Stimulated activated CD8-positive, alpha-beta memory T cell treated with anti-CD3 and anti-CD28 coated beads, Interleukin-4, amount 100 ng/mL, for 24 hours (primary cell): Measurements from ENCODE around the gene ABCA10.

Experiments
- DNase-seq: peaks from one replicate; pipeline ENCODE4 v3.0.0-alpha.2; 2020; ENCODE audit warnings: low read depth

Gene ABCA10

DNA sequence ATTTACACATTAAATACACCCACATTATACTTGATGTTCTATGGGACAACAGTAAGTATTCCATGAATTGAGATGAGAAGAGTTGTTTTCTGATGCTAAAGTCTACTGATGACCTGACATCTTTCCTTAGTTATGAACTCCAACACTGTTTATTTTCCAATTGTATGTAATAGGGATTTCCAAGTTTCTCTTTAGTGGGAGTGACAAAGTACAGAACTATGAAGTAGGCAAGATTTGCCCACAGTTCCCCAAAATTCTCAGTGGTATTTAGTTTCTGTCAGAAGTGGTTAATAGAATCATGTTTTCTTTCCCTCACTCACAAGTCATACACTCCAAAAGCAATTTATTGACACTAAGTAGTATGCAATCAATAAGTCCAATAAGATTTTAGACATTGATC is 64.4 kb downstream of the ABCA10 start:
- no peak for DNase-seq

DNA sequence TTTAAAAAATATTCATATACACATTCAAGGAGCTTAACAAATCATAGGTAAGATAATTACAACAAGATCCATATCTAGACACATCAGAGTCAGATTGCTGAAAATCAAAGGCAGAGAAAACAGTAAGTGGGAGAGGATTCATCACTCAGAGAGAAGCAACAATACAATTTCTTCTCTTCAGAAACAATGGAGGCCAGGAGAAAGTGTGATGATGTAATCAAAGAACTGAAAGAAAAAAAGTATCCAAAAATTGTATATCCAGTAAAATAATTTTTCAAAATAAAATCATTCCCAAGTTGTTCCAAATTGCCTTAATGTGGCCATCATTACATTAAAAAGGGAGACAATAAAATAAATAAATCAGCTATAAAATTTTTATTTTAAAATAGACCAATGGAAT is 69.2 kb downstream of the ABCA10 start:
- DNase-seq, result no peak

DNA sequence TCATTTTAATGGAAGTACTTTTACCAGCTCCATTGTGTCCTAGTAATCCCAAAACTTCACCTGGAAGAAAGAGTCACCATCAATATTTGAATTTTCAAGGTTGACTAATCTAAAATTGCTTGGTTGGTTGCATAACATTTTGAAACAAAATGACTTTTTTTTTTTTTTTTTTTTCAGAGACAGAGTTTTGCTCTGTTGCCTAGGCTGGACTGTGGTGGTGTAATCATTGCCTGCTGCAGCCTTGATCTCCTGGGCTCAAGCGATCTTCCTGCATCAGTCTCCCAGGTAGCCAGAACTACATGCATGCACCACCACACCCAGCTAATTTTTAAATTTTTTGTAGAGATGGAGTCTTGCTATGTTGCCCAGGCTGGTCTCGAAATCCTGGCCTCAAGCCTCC is 74.4 kb downstream of the ABCA10 start:
- DNase-seq, result no peak

DNA sequence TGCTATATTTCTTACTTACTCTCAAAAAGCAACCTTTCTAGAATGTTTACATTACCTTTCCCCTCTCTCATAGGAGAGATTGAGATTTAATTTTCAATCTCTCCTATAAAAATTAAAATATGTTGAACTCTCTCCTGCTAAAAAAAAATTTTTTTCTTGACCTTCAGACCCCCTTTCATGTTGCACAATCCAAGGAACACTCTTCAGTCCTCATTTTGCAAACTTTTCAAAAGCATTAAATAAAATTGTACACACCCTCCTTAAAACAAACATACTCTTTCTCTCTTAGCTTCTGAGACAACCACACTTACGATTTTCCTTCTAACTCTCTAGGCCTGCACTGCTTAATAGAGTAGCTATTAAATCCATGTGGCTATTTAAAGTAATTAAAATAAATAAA is 78.3 kb downstream of the ABCA10 start:
- DNase-seq, result no peak

DNA sequence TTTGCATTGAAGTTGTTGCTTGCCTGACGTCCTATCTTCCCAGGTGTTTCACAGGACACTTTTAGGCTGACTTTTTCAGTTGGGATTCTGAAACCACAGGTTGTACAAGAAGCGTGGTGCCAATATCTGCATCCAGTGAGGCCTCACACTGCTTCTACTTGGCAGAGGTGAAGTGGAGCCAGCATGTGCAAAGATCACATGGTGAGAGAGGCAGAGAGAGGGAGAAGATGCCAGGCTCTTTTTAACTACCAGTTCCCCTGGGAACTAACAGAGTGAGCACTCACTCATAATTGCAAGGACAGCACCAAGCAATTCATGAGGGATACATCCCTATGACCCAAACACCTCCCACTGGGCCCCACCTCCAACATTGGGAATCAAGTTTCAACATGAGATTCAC is 81.2 kb downstream of the ABCA10 start:
- DNase-seq, result no peak

DNA sequence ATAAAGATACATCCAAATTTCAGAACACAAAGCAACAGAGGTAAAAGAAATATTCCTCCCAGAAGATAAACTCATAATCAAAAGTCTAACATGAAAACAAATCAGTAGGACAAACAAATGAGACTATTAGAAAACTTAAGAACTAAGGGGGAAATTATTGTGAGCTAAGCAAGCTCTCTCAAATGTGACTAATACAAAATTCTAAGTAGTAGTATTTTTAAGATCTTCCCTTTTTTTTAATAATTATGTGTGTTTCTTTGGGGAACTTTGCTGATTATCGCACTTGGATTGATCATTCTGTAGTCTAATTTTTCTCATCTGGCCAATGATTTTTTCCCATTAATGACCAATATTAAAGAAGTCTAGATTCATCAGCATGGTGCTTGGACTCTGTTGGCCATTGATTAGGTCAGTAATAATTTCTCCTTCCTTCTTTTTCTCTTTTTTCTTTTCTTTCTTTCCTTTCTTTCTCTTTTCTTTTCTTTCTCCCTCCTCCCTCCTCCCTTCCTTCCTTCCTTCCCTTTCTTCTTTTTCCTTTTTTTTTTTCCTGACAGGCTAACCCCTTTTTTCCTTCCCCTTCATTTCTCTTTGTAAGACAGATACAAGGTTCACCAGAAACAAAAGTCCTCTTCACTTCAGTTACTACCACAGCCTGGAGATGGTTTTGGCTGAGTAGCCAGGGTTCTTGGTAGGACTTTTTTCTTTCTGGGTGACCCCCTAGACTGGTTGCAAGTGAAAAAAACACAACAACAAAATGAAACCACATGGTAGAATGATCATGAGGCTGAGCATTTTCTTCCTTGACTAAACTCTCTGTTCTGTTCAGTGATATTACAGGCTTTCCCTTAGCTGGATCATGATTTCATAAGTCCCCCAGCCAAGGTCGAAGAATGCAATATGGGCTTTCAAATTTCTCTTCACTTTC is 84.0 kb downstream of the ABCA10 start:
- no peak for DNase-seq

DNA sequence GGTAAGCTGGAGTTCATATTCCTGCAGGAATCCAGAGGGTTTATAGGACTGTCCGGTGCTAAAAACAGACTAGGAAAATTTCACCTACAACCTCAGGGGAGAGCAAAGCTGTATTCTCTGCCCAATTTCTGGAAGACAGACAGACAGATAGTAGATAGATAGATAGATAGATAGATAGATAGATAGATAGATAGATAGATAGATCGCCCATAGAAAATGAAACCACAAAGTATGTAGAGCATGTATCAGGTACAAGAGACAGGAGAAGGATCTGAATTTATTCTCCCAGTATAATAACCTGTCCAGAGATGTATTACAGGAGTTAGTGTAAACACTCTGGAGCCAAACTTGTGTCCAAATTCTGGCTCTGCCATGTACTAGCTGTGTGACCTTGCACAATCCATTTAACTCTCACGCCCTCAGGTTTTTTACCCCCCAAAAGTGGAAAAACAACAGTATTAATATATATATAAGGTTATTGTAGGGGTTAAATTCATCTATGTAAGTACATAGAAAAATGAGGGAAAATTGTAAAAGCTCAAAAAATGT is 84.9 kb downstream of the ABCA10 start:
- no peak for DNase-seq

DNA sequence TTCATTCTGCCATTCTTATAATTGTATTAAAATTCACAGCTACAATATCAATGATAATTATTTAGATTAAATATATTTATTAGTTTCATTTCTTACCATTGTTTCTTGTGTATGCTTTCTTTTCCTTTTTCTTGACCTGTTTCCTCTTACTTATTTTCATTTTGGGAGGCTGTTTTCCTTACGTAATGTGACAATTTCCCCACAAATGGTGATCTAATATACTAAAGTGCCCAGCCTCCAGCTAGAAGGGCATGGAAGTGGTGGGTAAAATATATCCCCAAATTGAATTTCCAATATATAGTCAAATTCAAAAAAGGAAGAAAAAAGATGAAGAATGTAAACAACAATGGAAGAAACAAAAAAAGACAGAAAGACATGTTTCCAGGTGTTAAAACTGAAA is 85.5 kb downstream of the ABCA10 start:
- no peak for DNase-seq

DNA sequence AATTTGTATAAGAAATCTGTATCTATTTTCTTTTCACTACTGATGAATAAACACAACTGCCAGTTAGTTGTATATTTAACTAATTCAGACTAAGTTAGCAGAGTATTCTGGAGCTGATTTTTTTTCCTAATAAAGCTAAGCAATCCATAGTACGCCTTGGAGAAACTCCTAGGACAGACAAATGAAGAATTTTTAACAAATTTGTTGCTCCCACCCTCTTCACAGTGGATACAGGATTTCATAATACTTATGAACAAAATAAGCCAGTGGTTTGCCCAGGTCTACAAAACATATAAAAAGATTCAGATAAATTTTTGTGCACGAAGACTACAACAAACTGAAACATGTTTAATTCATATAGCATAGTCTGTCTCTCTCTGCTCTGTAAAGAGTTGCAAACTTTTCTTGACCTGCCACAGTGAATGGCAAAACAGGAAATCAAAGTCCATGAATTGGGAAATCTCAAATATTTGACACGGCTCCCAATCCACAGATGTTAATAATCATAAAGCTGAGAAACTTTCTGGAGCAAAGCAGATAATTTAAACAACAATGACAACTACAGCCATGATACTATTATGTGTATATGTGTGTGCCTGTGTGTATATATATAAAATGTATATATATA is 86.3 kb downstream of the ABCA10 start:
- DNase-seq, result no peak

DNA sequence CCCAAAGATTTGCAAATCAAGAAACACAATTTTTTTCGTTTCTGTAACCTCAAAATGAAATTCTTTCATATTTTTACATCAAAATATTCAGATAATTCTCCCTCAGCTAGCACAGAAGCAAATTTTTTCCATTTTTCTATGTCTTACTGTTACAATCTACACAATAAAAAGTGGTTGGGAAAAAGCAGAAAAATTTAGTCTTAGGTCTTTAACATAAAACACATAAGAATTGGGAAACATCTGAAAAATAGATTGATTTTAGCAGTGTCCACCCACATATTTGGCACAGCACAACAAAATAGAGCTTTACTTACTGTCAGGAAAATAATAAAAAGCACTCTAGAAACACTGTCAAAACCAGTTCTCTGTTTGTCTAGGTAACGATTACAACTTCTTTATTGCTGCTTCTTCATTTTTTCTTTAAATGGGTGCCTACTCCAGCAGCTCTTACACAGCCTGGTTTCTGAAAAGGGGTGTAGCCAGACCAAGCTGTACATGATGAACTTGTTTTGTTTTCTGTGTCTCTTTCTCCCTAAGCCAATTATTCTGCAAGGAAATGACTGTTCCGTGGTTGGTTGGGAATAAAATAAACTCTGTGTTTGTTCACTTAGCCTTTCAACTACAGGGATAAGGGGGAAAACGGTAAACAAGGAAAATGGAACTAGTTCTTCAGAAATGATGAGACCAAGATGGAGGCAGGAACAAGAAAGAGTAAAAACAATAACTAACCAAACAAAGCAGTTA is 87.0 kb downstream of the ABCA10 start, which contains the start of gene ABCA6:
Gene ABCA6, minus strand, starts transcription at position 465 of the 744 bp plus-strand sequence. CDS start 1,192 bp downstream, outside the sequence.
- DNase-seq, result no peak

DNA sequence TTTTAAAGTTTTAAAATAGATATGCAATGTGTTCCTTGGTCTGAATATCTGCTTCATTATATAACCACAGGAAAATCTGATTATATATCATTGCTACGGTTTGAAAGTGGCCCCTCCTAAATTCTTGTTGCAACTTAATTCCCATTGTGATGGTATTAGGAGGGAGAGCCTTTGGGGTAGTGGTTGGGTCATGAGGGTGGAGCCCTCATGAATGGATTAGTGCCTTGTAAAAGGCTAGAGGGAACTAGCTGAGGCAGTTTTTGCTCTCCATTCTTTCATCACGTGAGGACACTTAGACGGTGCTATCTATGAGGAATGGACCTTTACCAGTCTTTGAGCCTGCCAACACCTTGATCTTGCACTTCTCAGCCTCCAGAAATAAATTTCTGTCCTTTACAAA is 94.5 kb downstream of the ABCA10 start:
- no peak for DNase-seq

DNA sequence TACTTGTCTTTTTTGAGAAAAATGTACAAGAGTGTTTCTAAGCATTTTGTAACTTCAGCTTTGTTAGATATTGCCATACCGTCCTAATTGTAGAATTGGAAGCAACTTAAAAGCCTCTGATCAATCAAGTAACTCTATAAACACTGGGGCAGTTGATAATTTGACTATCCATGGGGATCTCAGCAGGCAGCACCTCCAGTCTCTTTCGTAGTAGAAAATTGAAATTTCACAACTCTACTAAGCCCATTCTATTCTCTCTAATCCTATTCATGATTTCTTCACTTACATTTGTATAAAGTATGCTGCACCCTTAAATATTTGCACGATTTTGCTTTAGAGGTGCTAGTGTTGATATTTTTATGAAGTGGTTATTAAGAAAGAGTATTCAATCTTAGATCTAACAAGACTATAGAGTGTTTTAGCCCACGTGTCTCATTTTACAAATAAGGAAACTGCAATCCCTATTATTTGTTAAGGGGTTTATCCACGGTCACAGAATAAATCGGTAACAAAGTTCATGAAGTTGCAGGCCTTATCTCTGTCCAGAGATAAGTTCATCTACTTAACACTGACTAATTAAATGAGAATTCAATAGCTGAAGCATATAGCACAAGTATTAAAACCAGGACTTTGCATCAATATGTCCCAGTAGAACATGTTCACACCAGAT is 97.9 kb downstream of the ABCA10 start:
- no peak for DNase-seq

DNA sequence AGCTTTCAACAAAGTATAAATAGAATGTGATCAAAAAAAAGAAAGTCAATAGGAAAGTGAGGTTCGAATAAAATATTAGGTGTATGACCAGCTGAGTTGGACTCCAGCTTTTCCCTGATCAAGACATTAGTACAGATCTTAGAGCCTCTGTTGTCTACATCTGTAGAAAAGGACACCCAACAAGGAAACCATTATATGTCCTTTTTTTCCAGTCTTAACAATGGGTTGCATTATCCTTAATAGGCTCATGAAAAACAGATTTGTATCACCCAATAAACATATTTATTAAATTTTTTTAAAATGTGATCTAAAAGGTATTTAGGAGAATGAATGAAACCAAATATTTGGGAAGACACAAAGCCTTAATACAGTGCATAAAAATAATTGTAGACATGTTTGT is 105.0 kb downstream of the ABCA10 start:
- no peak for DNase-seq

DNA sequence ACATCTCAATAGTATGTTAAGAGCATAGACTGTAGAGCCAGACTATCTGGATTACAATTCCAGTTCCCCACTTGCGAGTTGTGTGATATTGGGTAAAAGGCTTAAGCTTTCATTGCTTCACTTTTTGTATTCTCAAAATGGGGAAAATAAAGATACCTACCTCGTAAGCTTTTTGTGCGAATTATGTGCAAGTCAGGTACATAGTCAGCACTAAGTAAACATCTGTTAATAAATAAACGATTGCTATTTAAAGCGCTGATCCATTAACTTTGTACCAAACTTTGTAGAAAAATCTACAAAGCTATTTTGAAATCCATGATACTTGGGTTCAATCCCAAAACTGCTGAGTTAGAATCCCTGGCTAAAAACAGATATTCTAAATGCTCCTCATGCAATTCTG is 106.6 kb downstream of the ABCA10 start:
- no peak for DNase-seq

DNA sequence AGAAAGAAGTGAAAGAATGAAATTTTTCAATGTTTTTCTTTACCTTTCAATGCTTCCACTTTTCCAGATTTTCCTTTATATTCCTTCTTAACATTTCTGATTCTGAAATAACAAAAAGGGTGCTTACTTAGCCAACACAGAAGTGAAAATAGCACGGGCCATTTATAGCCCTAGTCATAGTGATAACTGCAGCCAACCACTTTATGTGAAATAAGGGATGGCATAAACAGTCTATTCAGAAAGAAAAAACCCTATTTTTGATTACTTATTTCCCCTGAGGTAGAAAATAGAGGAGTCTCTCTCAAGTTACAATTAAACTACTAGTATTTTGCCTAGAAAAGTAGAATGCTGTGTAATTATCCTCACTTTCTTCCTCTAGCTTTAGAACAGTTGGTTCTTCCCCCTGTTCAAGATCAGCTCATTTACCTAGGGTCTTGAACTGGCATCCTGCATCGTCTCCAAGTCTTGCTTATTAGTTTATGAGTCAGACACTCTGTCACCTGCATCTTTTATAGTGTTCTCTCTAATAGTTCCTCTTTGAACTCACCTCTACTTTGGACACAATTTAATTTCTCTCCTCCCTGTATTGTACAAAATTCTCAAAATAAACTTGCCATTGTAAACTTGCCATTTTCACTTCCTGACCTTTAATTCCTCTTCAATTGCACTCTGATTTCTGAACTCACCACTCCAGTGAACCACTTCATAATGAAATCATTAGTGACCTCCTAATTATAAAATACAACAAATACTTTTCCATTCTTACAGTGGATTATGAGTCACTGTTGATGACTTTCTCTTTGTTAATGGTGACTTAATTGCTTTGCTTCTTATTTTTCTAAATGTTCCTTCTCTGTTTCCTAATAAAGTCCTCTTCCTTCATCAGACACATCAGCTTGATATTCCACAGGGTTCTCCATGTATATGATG is 110.5 kb downstream of the ABCA10 start:
- no peak for DNase-seq

DNA sequence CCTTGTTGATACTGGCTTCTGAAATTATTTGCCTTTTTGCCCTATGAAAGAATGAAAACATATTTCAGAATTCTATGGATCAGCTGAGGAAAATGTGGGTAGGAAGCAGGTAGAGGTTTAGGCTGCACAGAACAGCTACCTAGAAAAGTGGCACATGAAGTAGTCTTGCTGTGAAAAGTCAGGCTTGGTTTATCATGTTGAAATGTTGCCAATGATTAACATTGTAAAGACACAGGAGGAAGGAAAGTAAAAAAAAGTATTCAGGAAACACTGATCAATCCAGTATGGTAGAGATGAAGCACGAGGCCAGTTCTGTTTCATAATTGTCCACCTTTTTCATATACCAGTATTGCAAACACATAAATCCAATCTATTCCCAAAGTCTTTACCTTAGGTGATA is 116.8 kb downstream of the ABCA10 start:
- no peak for DNase-seq

DNA sequence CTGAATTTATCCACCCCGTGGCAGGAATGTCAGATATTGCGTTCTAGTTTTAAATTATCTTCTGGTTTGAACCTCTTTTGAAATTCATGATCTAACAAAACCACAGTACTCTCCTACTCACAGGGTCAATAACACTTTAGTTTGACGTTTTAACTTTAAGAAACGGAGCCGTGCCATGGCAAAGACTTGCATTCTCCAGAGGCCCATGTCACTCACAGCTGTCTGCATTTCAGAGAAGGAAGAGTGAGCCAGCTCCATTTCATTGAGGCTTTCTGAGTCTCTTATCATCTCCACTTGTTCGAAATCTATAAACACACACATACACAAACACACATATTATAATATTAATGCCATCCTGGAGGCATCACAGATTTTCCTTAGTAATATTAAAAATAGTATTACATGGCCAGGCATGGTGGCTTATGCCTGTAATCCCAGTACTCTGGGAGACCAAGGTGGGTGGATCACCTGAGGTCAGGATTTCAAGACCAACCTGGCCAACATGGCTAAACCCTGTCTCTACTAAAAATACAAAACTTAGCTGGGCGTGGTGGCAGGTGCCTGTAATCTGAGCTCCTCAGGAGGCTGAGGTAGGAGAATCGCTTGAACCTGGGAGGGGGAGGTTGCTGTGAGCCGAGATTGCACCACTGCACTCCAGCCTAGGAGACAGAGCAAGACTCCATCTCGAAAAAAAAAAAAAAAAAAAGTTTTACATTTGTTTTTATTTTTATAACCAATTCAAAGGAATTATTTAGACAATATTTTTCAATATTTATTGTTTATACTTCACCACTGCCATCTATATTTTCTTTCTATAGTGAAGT is 122.5 kb downstream of the ABCA10 start:
- no peak for DNase-seq

DNA sequence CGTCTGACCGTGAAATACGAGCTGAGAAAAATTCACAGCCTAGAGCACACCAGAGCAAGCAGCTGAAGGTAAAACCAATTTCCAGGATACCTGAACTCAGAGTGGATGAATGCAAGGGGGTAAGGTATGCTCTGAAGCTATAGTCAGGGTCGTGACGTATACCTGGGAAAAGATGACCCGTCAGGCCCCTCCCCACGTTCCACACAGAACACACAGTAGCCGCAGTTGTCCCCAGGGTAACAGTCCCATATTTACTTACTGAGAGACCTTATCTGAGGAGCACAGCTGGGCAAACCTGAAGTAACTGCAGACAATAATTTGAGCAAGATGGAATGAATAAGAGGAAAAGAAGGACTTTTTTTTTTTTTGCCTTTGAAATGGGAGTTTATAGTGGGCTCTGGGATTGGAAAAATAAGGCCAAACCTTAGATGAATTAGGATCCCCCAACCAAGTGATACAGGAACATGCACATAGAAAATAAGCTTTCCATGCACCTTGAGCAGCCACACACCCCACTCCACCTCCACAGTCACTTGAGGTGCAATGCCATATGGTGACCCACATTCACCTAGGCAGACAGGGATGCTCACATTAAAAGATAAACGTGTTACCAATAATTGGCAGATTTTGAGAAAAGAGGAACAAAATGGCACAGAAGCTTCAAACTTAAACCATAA is 124.9 kb downstream of the ABCA10 start:
- DNase-seq, result no peak

DNA sequence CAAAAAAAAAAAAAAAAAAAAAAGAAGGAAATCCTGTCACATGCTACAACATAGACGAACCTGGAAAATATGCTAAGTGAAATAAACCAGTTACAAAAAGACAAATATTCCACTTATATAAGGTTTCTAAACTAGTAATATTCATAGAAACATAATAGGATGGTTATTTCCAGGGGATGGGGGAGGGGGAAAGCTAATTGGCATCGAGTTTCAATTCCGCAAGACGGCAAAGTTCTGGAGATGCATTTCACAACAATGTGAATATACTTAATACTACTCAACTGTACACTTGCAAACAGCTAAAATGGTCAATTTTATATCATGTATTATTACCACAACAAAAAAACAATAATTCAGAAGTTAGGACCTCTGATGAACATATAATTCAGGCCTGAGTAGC is 130.0 kb downstream of the ABCA10 start:
- no peak for DNase-seq
